ENCODE measurements around the gene SLC22A8.

DNA sequence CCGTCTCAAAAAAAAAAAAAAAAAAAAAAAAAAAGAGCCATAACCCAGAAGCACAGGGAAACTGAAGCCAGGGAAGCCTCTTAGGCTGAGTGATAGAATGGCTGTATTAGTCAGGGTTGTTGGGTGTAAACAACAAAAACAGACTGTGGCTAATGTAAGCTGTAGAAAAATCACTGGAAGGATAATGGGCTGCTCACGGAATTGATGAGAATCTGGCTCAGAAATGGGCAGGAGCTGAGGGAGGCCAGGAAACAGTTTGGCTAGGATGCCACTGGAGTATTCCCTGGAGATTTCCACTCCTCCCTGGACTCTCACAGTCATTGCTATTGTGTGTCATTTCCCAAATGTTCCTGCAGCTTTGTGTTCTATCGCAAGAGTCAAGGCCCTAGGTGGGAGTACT is 53.2 kb downstream of the SLC22A8 start:
- no peak for TF ChIP-seq CTCF (conservative IDR thresholded peaks at IDR 0.05)
- no peak for TF ChIP-seq EZH2 (IDR thresholded peaks at IDR 0.05; ENCODE audit: low read depth)

Measured in PC-9 (cell line).